ENCODE measurements around the gene F10.

DNA sequence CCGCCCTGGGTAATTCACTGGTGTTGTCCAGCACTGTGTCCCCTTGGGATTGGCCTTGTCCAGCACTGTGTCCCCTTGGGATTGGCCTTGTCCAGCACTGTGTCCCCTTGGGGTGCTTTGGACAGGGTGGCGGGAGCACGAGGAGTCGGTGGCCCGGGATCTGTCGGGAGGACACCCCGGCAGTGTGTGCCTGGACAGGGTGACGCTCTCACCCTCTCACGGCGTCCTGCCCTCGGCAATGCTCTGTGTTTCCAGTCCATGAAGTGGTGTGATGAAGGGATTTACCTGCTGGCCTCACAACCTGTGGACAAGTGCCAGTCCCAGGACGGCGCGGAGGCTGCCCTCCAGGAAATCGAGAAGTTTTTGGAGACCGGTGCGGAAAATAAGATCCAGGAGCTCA is 46.9 kb upstream of the F10 start:
- no peak for TF ChIP-seq RAD21 (IDR thresholded peaks at IDR 0.05; ENCODE audit: low read length)
- no peak for TF ChIP-seq EP300 (IDR thresholded peaks at IDR 0.05; ENCODE audit: borderline replicate concordance in 1 of 2, low read depth in 1 of 2, low read length in 1 of 2)
- TF ChIP-seq, protein P1, sequence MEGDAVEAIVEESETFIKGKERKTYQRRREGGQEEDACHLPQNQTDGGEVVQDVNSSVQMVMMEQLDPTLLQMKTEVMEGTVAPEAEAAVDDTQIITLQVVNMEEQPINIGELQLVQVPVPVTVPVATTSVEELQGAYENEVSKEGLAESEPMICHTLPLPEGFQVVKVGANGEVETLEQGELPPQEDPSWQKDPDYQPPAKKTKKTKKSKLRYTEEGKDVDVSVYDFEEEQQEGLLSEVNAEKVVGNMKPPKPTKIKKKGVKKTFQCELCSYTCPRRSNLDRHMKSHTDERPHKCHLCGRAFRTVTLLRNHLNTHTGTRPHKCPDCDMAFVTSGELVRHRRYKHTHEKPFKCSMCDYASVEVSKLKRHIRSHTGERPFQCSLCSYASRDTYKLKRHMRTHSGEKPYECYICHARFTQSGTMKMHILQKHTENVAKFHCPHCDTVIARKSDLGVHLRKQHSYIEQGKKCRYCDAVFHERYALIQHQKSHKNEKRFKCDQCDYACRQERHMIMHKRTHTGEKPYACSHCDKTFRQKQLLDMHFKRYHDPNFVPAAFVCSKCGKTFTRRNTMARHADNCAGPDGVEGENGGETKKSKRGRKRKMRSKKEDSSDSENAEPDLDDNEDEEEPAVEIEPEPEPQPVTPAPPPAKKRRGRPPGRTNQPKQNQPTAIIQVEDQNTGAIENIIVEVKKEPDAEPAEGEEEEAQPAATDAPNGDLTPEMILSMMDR (IDR thresholded peaks at IDR 0.05): no peak
- no peak for TF ChIP-seq EZH2phosphoT487 (IDR thresholded peaks at IDR 0.05; ENCODE audit: borderline replicate concordance, low read depth)
- TF ChIP-seq GATA2 (CRISPR knock-in tag; IDR thresholded peaks at IDR 0.05): no peak
- TF ChIP-seq, protein P2, sequence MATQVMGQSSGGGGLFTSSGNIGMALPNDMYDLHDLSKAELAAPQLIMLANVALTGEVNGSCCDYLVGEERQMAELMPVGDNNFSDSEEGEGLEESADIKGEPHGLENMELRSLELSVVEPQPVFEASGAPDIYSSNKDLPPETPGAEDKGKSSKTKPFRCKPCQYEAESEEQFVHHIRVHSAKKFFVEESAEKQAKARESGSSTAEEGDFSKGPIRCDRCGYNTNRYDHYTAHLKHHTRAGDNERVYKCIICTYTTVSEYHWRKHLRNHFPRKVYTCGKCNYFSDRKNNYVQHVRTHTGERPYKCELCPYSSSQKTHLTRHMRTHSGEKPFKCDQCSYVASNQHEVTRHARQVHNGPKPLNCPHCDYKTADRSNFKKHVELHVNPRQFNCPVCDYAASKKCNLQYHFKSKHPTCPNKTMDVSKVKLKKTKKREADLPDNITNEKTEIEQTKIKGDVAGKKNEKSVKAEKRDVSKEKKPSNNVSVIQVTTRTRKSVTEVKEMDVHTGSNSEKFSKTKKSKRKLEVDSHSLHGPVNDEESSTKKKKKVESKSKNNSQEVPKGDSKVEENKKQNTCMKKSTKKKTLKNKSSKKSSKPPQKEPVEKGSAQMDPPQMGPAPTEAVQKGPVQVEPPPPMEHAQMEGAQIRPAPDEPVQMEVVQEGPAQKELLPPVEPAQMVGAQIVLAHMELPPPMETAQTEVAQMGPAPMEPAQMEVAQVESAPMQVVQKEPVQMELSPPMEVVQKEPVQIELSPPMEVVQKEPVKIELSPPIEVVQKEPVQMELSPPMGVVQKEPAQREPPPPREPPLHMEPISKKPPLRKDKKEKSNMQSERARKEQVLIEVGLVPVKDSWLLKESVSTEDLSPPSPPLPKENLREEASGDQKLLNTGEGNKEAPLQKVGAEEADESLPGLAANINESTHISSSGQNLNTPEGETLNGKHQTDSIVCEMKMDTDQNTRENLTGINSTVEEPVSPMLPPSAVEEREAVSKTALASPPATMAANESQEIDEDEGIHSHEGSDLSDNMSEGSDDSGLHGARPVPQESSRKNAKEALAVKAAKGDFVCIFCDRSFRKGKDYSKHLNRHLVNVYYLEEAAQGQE (IDR thresholded peaks at IDR 0.05; ENCODE audit: low read depth, low read length): no peak
- TF ChIP-seq, protein P3, sequence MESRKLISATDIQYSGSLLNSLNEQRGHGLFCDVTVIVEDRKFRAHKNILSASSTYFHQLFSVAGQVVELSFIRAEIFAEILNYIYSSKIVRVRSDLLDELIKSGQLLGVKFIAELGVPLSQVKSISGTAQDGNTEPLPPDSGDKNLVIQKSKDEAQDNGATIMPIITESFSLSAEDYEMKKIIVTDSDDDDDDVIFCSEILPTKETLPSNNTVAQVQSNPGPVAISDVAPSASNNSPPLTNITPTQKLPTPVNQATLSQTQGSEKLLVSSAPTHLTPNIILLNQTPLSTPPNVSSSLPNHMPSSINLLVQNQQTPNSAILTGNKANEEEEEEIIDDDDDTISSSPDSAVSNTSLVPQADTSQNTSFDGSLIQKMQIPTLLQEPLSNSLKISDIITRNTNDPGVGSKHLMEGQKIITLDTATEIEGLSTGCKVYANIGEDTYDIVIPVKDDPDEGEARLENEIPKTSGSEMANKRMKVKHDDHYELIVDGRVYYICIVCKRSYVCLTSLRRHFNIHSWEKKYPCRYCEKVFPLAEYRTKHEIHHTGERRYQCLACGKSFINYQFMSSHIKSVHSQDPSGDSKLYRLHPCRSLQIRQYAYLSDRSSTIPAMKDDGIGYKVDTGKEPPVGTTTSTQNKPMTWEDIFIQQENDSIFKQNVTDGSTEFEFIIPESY (IDR thresholded peaks at IDR 0.05; ENCODE audit: borderline replicate concordance, low read depth): no peak
- TF ChIP-seq TAF1 (IDR thresholded peaks at IDR 0.05; ENCODE audit: borderline replicate concordance, low read depth, low read length): no peak
- no peak for TF ChIP-seq POLR2AphosphoS5 (IDR thresholded peaks at IDR 0.05; ENCODE audit: low read depth, low read length)
- no peak for TF ChIP-seq SIN3A (IDR thresholded peaks at IDR 0.05; ENCODE audit: borderline replicate concordance, low read depth, low read length)
- TF ChIP-seq, protein P4, sequence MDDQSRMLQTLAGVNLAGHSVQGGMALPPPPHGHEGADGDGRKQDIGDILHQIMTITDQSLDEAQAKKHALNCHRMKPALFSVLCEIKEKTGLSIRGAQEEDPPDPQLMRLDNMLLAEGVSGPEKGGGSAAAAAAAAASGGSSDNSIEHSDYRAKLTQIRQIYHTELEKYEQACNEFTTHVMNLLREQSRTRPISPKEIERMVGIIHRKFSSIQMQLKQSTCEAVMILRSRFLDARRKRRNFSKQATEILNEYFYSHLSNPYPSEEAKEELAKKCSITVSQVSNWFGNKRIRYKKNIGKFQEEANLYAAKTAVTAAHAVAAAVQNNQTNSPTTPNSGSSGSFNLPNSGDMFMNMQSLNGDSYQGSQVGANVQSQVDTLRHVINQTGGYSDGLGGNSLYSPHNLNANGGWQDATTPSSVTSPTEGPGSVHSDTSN (IDR thresholded peaks at IDR 0.05): no peak
